DOHH2 (cell line): ENCODE data around the gene RNPS1.

ENCODE experiments used
- H3F3A ChIP-seq: fragments of 200-600 bp; sonication (generic), shearing (Covaris generic); 2 replicates; pipeline ENCODE4 v1.6.0; 2016; ENCODE audit warnings: antibody characterized with exemption, mild to moderate bottlenecking; ENCODE audit not compliant: control insufficient read depth, insufficient read depth
- H3K27ac ChIP-seq: fragments of 200-600 bp; sonication (generic); 2 replicates; pipeline ENCODE4 v1.5.1; 2014; ENCODE audit warnings: low read depth, mild to moderate bottlenecking, low read length, moderate library complexity
- H3K27me3 ChIP-seq: fragments of 200-600 bp; sonication (generic); 2 replicates; pipeline ENCODE4 v1.6.1; 2014; ENCODE audit warnings: mild to moderate bottlenecking, low read length, mixed read lengths; ENCODE audit not compliant: control insufficient read depth
- H3K36me3 ChIP-seq: fragments of 200-600 bp; sonication (generic); 2 replicates; pipeline ENCODE4 v1.6.1; 2014; ENCODE audit warnings: mild to moderate bottlenecking, low read length, moderate library complexity, mixed read lengths; ENCODE audit not compliant: control insufficient read depth
- H3K4me1 ChIP-seq: fragments of 200-600 bp; sonication (generic); 2 replicates; pipeline ENCODE4 v1.6.1; 2014; ENCODE audit warnings: mild to moderate bottlenecking, low read length, mixed read lengths; ENCODE audit not compliant: control insufficient read depth
- H3K4me2 ChIP-seq: fragments of 200-600 bp; sonication (generic); 2 replicates; pipeline ENCODE4 v1.6.0; 2014; ENCODE audit warnings: mild to moderate bottlenecking, low read length, moderate library complexity
- H3K4me3 ChIP-seq: fragments of 200-600 bp; sonication (generic); 2 replicates; pipeline ENCODE4 v1.5.1; 2014; ENCODE audit warnings: mild to moderate bottlenecking, low read length, mixed read lengths
- H3K79me2 ChIP-seq: fragments of 200-600 bp; sonication (generic); 2 replicates; pipeline ENCODE4 v1.6.1; 2014; ENCODE audit warnings: mild to moderate bottlenecking, low read length, mixed read lengths; ENCODE audit not compliant: control insufficient read depth
- H3K9me2 ChIP-seq: fragments of 200-600 bp; sonication (generic); replicated peaks from 2 replicates; pipeline ENCODE4 v1.6.1; 2014; ENCODE audit warnings: mild to moderate bottlenecking, low read length, mixed read lengths; ENCODE audit not compliant: control insufficient read depth
- H3K9me3 ChIP-seq: fragments of 200-600 bp; sonication (generic); 2 replicates; pipeline ENCODE4 v1.6.1; 2014; ENCODE audit warnings: antibody characterized with exemption, low read length, mixed read lengths; ENCODE audit not compliant: control insufficient read depth, insufficient read depth
- H4K20me1 ChIP-seq: fragments of 200-600 bp; sonication (generic); 2 replicates; pipeline ENCODE4 v1.6.0; 2014; ENCODE audit warnings: low read depth, mild to moderate bottlenecking, antibody characterized with exemption, low read length, moderate library complexity; ENCODE audit not compliant: control insufficient read depth, insufficient read depth
- CTCF ChIP-seq: fragments of 200-600 bp; sonication (generic); IDR thresholded peaks from one replicate; pipeline ENCODE4 v1.5.1; 2014; ENCODE audit warnings: antibody characterized with exemption, mild to moderate bottlenecking, low read depth, low read length; ENCODE audit not compliant: poor library complexity, severe bottlenecking
- EZH2phosphoT487 ChIP-seq: fragments of 200-600 bp; sonication (generic); IDR thresholded peaks from 2 replicates; pipeline ENCODE4 v1.6.1; 2017; ENCODE audit warnings: borderline replicate concordance, mild to moderate bottlenecking, antibody characterized with exemption, low read length, moderate library complexity, mixed read lengths

RNPS1 gene

GRCh38 chr16:2275476-2276367 is 7.8 kb upstream of the RNPS1 start:
- Histone ChIP-seq H3K79me2 (peaks cover 1% of the 10 kb centered on the region; the same call in 1 of the 2 replicates), H3K9me2 (no peaks in the 10 kb centered on the region), H3K4me2 (no peak overlapping the region), H3K4me1 (no peaks in the 10 kb centered on the region), H3K27me3 (peaks cover 3% of the 10 kb centered on the region; the same call in 1 of the 2 replicates), H3K9me3 (no peaks in the 10 kb centered on the region), H3K27ac (no peak overlapping the region), H3K4me3 (no peak overlapping the region), H4K20me1 (no peaks in the 10 kb centered on the region), H3F3A (no peaks in the 10 kb centered on the region), H3K36me3 (no peaks in the 10 kb centered on the region)
- TF ChIP-seq CTCF (no peak), EZH2phosphoT487 (no peak)

DNA sequence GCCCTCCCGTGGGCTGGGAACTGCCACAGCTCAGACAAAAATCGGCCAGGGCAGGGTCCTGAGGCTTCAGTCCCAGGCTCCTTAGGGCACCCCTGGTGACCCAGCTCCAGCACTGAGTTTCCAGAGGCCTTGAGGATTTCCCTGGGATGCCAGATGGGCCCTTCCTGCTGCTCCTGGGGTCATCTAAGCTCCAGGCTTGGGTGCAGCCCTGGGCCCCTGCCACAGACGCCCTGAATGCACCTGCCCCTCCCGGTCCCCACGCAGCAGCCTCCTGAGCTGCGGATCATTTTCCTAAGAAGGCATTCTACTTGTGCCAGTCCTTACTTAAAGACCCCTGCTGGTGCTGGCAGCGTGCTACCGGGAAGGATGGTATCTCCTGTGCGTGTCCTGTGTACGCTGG is 6.0 kb upstream of the RNPS1 start:
- Histone ChIP-seq H3K27ac (no peak overlapping the region), H3K4me3 (no peak overlapping the region), H4K20me1 (peaks cover 11% of the 10 kb centered on the region; the same call in 1 of the 2 replicates), H3K4me2 (no peak overlapping the region), H3K9me3 (no peaks in the 10 kb centered on the region), H3F3A (no peaks in the 10 kb centered on the region), H3K27me3 (no peaks in the 10 kb centered on the region), H3K36me3 (no peaks in the 10 kb centered on the region), H3K4me1 (peaks cover 10% of the 10 kb centered on the region), H3K9me2 (no peaks in the 10 kb centered on the region), H3K79me2 (peaks cover 19% of the 10 kb centered on the region)
- TF ChIP-seq EZH2phosphoT487 = no peak
- TF ChIP-seq CTCF = no peak

GRCh38 chr16:2273484-2273883 is 5.6 kb upstream of the RNPS1 start:
- H3K9me2 ChIP-seq = no peaks in the 10 kb centered on the region
- no peaks in the 10 kb centered on the region for H3K36me3 ChIP-seq
- no peak for TF ChIP-seq EZH2phosphoT487
- no peak for TF ChIP-seq CTCF
- H4K20me1 ChIP-seq = peaks cover 11% of the 10 kb centered on the region; the same call in 1 of the 2 replicates
- no peaks in the 10 kb centered on the region for H3K9me3 ChIP-seq
- H3K4me1 ChIP-seq = peaks cover 10% of the 10 kb centered on the region
- no peaks in the 10 kb centered on the region for H3F3A ChIP-seq
- peaks cover 23% of the 10 kb centered on the region for H3K79me2 ChIP-seq
- H3K27me3 ChIP-seq = no peaks in the 10 kb centered on the region
- H3K4me2 ChIP-seq = no peak overlapping the region
- H3K27ac ChIP-seq = no peak overlapping the region
- no peak overlapping the region for H3K4me3 ChIP-seq
